Measurements from ENCODE around the gene PTK7. TPM values are rescaled to one million over a fixed set of nuclear protein-coding genes. Genes with fewer than 3 reads are reported as not detected.
"Not testable (repeated sequence)": the region's sequence is repeated elsewhere in the genome, so short reads cannot be mapped to it uniquely, and the experiment has no call there.

The PTK7 gene
- total RNA-seq, 1 donor, result 44.6 TPM

DNA sequence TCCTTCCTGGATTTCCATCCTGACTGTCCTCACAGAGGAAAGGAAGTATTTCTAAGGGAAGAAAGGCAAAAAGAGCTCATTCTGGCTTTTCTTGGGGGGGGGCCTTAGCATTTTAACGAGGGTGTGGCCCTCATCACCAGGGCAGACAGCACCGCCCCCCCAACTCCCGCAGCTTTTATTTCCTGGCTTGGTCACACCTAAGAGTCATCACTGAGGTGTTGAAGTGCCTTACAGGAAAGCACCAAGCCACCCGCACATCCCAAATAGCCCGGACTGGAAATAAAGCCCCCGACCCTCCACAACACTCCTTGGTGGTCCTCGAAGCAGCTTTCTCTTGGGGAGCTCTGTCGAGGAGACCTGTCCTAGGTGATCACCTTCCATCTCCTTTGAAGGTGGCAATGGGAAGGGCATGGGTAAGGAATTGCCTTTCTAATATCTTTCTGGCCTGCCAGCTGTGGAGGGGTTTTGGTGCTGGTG is 1.3 kb downstream of the PTK7 start:
- TF ChIP-seq, protein P1, sequence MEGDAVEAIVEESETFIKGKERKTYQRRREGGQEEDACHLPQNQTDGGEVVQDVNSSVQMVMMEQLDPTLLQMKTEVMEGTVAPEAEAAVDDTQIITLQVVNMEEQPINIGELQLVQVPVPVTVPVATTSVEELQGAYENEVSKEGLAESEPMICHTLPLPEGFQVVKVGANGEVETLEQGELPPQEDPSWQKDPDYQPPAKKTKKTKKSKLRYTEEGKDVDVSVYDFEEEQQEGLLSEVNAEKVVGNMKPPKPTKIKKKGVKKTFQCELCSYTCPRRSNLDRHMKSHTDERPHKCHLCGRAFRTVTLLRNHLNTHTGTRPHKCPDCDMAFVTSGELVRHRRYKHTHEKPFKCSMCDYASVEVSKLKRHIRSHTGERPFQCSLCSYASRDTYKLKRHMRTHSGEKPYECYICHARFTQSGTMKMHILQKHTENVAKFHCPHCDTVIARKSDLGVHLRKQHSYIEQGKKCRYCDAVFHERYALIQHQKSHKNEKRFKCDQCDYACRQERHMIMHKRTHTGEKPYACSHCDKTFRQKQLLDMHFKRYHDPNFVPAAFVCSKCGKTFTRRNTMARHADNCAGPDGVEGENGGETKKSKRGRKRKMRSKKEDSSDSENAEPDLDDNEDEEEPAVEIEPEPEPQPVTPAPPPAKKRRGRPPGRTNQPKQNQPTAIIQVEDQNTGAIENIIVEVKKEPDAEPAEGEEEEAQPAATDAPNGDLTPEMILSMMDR (IDR thresholded peaks at IDR 0.05; ENCODE audit: insufficient read depth, low read length), result no peak
- H3K4me3 ChIP-seq (ENCODE audit: low read depth, low read length), result peak overlapping the region; percentile 81
- DNase-seq (ENCODE audit: low read depth), result no peak

DNA sequence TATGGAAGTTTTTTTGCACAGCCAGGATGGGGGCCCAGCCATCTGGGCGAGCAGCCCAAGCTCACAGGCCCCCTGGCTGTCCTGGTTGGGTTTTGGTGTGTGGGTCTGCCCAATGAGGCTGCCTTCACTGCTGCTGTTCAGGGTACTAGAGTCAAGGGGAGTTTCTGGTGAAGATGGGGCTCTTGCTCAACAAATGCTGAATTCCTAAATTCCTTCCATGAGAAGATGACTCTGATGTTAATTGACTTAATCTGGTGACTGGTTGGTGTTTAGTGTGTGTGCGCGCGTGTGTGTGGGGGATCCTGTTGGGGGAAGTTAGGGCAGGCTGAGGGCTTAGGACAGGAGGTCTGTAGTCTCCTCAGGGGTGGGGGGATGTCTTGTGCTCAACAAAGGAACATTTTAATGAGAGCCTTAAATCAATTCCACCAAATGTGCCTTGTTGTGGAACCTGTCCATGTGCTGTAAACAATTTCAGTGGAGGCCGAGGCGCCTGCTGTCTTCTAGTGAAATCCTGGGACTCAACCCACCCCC is 1.9 kb downstream of the PTK7 start:
- peak overlapping the region; percentile 81 for H3K4me3 ChIP-seq (ENCODE audit: low read depth, low read length)
- no peak for DNase-seq (ENCODE audit: low read depth)
- TF ChIP-seq, protein P1 (IDR thresholded peaks at IDR 0.05; ENCODE audit: insufficient read depth, low read length), result no peak

DNA sequence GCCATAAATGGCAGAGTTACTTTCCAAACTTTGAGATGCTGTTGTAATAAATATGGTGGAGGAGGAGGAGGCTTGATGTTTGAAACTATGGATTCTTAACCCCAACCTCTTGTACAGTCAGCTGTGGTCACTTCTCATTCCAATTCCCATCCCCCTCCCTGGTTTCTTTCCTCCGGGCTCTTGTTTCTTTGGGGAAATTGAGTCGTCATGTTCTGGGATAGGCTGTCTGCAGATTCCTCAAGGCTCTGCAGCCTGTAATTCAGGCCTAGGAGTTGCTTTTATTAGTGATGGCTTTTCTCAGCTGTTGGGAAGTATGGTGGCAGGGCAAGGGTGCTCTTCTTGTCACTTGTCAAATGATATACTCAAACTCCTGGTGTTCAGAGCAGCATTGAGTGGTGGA is 2.6 kb downstream of the PTK7 start:
- TF ChIP-seq, protein P1 (IDR thresholded peaks at IDR 0.05; ENCODE audit: insufficient read depth, low read length), result no peak
- no peak for DNase-seq (ENCODE audit: low read depth)
- H3K4me3 ChIP-seq (ENCODE audit: low read depth, low read length), result no peak overlapping the region

DNA sequence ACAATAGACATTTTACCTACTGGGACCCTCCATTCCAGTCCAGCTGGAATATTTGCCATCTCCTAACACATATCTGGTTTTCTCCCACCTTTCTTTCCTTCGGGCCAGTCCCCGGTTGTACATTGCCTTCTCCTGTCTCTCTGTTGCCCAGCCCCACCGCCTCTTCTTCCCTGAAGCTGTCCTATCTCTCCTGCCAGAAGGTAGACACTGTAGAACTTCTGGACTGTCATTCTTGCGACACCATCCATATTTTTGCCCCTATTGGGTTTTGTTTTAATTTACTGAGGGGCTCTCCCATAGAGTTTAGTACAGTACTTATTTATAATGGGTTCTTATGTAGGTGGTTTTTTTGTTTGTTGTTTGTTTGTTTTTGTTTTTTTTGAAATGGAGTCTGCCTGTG is 4.9 kb downstream of the PTK7 start:
- DNase-seq (ENCODE audit: low read depth), result no peak
- TF ChIP-seq, protein P1 (IDR thresholded peaks at IDR 0.05; ENCODE audit: insufficient read depth, low read length), result no peak
- H3K4me3 ChIP-seq (ENCODE audit: low read depth, low read length), result no peak overlapping the region

DNA sequence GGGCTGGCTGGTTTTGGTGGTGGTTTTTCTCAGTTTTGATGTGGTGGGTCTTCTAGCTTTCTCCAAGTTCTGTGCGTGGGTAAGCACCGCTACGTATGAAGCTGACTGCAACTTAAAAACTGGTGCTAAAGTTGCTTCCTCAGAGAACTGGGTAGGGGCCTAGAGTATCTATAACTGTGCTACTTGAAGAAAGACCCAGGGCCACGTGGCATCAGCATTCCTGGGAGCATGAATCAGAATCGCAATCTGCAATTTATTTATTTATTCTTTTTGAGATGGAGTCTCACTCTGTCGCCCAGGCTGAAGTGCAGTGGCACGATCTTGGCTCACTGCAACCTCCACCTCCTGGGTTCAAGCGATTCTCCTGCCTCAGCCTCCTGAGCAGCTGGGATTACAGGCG is 5.8 kb downstream of the PTK7 start:
- not testable (repeated sequence) for DNase-seq (ENCODE audit: low read depth); H3K4me3 ChIP-seq (ENCODE audit: low read depth, low read length)

DNA sequence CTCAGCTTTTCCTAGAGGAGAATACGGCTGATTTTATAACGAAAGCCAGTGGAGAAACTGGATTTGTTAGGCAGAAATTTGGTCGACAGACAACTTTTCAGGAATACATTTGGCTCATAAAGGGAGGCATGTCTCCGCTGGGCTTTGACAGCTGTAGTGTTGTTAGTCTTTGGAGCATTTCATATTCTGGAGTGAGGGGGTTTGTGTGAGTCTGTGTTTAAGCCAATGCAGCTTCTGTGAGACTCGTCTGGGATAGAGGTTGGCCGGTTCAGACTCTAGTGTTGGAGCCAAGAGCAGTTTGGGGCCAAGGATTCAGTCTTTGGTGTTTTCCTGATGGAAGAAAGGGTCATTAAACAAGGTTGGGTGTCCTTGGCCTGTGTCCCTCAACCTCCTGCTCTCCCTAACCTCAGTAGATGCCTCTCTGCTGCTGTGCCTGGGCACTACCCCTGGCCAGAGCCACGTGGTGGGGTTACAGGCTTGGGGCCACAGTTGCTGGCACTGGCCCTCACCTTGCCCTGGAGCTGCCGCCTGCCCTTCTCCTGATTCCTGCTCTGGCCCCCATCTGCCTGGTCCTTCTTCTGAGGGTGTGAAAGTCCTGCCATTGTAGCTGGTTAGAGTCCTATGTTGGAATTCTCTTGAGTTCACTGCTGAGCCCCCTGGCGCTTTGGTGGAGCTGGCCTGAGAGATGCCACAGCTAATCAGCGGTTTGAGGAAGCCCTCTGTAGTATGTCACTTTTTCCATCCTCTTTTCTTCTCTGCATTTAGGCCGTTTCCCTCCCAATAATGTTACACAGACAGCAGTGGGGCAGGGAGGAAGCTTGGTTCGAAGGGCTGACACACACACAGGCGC is 6.9 kb downstream of the PTK7 start:
- no peak overlapping the region for H3K4me3 ChIP-seq (ENCODE audit: low read depth, low read length)
- TF ChIP-seq, protein P1 (IDR thresholded peaks at IDR 0.05; ENCODE audit: insufficient read depth, low read length), result no peak
- peak; percentile 14 for DNase-seq (ENCODE audit: low read depth)

DNA sequence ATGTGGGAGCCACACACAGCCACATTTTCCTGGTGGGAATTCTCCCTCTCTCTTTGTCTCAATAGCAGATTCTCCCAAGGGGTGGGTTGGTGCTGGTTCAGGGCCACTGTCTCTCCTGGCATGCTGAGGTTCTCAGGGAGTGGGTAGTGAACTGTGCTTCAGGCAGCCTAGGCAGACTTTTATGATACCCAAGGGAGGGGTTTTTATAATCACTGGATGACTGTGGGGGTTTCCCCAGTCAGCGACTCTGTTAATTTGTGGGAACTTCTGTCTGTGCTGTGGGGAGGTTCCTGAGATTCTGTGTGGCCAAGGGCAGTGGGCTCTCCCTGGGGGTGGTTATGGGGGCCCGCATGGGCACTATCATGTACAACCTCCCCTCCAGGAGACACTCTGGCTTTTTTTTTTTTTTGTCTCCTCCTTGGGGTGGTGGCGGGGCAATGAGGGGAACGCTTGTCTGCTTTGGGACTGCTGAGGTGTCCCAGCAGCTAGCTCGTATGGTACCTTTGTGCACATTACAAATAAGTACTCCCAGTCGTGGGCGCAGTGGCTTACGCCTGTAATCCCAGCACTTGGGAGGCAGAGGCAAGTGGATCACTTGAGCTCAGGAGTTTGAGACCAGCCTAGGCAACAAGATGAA is 10.0 kb downstream of the PTK7 start:
- no peak for DNase-seq (ENCODE audit: low read depth)
- TF ChIP-seq, protein P1 (IDR thresholded peaks at IDR 0.05; ENCODE audit: insufficient read depth, low read length), result no peak
- H3K4me3 ChIP-seq (ENCODE audit: low read depth, low read length), result no peak overlapping the region
